HG03175 (cell line): Measurements from ENCODE around the gene ABL1.

Experiments used
- ATAC-seq: cut with Tn5 transposase; IDR thresholded peaks from one replicate; pipeline ENCODE4 v1.9.1; 2021; ENCODE audit warnings: mild to moderate bottlenecking, moderate library complexity; ENCODE audit not compliant: unreplicated experiment

Gene ABL1

DNA sequence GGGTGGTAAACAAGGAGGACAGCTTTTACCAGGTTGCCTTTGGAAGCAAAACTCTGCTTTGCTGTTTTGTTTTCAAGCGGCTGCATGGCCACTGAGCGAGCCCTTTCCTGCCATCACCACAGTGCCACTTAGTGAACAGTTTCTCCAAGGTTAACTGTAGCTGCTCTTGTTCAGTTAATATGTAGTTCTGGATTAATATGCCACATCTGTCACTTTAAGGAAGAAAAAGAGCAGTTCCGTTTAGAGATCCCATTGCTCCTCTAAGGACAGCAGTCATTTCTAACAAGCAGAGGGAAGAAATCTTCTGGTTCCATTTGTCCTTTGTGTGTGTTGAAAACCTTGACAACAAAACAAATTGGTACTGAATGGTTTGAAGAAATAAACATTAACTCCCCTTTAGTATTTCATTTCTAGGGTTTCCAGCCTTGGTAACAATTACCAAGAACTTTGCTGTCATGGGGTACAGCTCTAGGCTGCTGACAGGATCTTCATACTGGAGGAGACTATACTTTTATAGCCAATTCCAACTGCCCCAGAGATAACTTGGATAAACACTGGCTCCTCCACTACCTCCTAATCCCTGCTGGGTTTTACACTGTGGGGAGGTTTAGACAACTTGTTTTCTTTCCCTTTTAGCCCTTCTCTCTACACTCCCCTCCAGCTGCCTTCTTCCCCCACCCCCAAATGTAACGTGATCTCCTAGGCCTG is 10.3 kb upstream of the ABL1 start:
- no peak for ATAC-seq

GRCh38 chr9:130825351-130825651 is 9.8 kb upstream of the ABL1 start:
- ATAC-seq: no peak

GRCh38 chr9:130825809-130826208 is 9.2 kb upstream of the ABL1 start:
- ATAC-seq: no peak

GRCh38 chr9:130829762-130830161 is 5.3 kb upstream of the ABL1 start:
- no peak for ATAC-seq

DNA sequence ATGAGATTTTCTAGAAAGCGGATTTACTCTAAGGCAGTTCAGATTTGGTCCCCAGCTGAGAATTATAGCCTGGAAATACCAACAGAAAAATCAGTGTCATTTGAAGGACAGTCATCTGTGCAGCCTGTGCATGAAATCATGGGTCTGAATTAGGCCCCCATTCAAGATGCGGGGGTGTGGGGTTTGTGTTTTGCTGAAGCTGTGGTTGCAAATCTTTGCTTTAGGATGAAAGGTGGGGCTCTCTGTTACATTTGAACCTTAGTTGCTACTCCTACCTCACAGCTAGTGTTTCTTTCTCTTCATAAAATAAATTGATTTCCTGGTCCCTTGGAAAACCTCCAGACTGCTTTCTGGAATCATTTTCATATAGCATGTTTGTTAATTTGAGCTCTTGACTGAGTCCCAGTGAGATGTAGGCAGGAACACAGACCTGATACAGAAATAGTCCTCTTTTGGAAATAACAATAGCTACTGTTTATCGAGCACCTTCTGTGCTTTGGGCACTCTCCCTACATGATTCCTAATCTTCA is 4.8 kb upstream of the ABL1 start:
- ATAC-seq: no peak

- ATAC-seq: no peak
These were observed 4.0 kb upstream of the ABL1 start for GRCh38 chr9:130831077-130831476.

- no peak for ATAC-seq
These were observed 1.7 kb upstream of the ABL1 start for GRCh38 chr9:130833031-130833990.

DNA sequence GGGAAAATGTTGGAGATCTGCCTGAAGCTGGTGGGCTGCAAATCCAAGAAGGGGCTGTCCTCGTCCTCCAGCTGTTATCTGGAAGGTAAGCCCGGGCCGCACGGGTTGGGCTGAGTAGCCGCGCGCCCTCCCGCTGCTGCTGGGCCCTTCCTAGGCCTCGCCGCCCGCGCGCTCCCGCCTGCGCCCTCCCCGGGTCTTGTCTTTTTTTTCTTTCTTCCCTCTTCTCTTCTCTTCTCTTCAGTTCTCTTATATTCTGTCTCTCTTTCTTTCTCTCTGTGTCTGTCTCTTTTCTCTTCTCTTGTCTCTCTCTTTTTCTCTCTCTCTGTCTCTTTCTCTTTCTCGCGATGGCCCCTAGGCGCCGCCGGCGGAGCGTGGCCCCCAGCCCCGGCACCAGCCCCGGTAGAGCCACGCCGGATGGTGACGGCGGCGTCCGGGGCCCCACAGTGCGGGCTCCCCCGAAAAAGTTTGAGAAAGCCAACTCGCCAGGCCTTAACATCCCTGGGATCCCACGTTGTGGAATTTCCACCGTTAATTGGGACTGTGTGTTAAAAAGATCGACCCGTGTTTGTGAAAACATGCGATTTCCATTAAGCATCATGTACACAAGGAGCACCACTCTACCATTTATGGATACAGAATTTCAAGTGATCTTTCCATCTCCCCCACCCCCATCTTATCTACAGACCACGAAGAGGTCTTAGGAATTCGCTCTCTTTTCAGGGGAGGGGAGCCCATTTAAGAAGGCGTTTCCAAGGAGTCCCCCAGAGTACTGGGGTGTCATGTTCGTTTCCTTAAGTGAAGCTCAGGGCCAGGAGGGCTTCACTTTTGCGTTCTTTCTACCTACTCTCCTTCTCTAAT is 616 bp downstream of the ABL1 start:
- ATAC-seq: peak; percentile 30

- no peak for ATAC-seq
These were observed 2.0 kb downstream of the ABL1 start for GRCh38 chr9:130837002-130837511.

- ATAC-seq: no peak
These were observed 2.6 kb downstream of the ABL1 start for GRCh38 chr9:130837643-130838042.

GRCh38 chr9:130839132-130840111 is 4.4 kb downstream of the ABL1 start:
- no peak for ATAC-seq

DNA sequence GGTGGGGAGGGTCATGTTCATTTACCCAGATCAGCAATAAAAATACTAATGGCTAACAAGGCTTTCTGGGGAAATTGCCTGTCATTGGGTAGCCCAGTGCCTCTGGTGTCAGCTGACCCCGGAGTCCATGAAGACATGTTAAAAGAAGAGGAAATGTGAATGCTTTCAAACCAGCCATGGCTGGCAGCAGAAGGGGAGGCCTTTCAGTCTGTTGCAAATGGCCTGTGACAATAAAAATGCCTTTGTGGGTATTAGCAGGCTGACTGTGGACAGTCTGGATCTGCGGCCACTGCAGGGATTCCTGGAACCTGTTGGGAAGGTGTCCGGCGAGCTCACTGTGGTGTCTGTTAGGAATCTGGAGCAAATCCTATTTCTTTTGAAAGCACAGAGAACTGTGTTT is 7.5 kb downstream of the ABL1 start:
- ATAC-seq: no peak

DNA sequence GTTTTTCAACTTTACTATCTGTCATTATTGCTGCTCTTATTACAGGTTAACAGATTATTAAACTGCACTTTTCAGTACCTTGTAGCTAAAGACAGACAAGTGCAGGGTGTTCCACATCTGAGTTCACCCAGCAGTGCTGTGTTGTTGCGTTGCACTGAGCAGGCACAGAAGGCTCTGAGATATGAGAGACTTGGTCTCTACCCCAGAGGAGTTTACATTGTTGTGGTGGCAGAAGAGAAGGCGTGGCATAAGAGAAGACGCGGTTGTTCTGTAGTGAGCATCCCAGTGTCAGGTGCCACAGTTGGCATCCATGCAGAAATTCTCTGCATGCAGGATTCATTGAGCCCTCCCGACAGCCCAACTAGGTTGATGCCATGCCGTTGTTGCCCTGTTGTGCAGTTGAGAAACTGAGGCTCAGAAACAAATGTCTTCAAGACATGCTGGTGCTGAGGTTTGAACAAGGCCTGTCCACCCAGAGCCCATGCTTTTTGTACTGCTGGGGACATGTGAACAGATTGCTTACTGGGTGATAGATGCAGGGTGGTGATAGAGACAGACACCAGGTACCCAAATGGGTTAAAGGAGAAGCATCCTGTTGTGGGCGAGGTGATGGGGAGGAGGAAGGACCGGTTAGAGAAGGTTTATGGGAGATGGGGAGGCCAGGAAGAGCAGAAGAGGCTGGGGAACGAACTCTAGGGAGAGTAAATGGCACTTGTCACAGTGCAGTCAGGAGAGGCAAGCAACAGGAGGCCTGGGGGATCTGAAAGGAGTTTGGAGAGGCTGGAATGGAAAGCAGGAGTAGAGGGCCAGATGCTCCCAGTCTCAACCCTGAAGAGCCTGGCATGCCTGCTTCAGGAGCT is 8.2 kb downstream of the ABL1 start:
- no peak for ATAC-seq

- no peak for ATAC-seq
These were observed 9.0 kb downstream of the ABL1 start for GRCh38 chr9:130844044-130844451.

DNA sequence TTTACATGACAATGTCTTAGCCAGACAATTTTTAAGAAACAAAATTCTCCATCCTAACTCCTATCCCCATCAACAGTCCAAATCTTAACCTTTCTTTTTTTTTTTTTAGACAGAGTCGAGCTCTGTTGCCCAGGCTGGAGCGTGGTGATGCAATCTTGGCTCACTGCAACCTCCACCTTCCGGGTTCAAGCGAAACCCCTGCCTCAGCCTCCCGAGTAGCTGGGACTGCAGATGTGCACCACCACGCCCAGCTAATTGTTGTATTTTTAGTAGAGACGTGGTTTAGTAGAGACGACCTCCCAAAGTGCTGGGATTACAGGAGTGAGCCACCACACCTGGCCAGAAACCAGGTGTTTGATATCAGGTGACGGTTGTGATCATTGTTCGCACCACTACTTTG is 10.2 kb downstream of the ABL1 start:
- ATAC-seq: no peak

DNA sequence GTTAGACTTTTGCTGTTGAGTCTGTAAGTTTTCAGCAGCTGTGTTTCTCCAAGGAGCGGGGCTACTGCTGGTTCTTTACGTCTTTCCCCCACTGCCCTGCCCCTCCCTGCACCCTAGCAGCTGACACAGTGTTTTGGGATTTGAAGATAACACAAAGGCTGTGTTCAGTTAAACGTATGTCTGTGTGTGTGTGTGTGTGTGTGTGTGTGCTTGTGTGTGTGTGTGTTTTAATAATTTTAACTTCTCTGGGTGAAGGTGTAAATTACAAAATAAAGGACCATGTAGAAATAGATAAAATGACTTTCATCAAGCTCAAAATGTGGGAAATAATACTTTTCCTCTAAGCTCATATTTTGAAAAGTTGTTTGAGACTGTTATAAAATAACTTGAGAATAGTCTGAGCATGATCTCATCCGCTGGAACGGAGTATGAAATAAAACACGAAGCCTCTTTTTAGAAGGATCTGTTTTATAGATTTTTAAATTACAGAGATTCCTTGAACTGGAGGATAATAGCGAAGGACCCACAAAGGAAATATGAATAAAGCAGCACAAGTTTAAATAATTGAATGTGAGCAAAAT is 10.9 kb downstream of the ABL1 start:
- ATAC-seq: no peak

- ATAC-seq: no peak
These were observed 11.6 kb downstream of the ABL1 start for GRCh38 chr9:130846487-130847305.
